A673 (cell line): ENCODE results near the gene CHML.
A peak's percentile ranks its signal among the peaks of the same experiment; 100 is the strongest.

Source experiments
- EZH2 ChIP-seq: fragments of 200-600 bp; sonication (generic); IDR thresholded peaks from 2 replicates; pipeline ENCODE4 v1.6.1; 2017; ENCODE audit warnings: borderline replicate concordance, low read depth, mild to moderate bottlenecking, mixed read lengths, antibody characterized with exemption, low read length; ENCODE audit not compliant: poor library complexity, severe bottlenecking
- TF ChIP-seq, protein P1 (sequence below): fragments of 300-800, 200-600 bp; sonication (generic); conservative IDR thresholded peaks from 2 replicates; pipeline ENCODE4 v1.5.1; 2017; ENCODE audit warnings: low read depth, mild to moderate bottlenecking, antibody characterized with exemption, low read length, moderate library complexity, mixed read lengths

DNA sequence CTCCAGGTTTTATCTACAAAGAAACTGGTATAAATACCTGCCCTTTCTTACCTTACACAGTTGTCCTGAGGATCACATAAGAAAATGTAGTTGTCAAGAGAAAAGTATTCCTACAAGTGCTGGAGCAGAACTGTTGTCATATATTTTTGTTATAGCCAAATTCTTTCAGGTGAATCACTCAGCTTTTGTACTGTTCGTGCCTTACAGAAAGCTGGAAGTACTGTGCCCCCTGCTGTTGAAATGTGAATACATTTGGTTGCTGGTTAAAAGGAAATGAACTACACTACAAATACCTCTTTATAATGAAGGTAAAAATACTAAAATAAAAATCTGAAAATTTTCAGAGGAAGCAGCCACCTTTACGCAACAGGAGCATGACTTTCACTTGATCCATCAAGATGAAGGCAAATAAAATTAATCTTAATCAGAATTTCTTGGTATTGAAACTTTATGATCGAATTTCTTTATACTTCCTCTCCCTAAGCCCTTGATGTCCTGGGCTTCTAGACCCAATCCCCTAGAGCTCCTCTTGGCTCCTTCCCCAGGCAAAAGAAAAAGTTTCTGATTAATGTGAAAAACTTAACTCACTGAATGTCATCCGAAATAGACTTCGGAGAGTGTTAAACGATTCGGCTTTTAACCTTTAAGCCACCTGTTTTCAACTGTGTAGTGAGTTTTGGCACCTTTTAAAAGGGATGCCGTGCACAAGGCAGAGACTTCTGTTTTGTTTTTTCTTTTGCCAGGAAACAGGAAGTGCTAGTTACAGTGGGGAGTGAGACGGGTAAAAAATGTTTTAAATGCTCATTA lies 12.5 kb downstream of the CHML start:
- TF ChIP-seq, protein P1, sequence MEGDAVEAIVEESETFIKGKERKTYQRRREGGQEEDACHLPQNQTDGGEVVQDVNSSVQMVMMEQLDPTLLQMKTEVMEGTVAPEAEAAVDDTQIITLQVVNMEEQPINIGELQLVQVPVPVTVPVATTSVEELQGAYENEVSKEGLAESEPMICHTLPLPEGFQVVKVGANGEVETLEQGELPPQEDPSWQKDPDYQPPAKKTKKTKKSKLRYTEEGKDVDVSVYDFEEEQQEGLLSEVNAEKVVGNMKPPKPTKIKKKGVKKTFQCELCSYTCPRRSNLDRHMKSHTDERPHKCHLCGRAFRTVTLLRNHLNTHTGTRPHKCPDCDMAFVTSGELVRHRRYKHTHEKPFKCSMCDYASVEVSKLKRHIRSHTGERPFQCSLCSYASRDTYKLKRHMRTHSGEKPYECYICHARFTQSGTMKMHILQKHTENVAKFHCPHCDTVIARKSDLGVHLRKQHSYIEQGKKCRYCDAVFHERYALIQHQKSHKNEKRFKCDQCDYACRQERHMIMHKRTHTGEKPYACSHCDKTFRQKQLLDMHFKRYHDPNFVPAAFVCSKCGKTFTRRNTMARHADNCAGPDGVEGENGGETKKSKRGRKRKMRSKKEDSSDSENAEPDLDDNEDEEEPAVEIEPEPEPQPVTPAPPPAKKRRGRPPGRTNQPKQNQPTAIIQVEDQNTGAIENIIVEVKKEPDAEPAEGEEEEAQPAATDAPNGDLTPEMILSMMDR, result peak; percentile 50
- TF ChIP-seq EZH2, result no peak
